ENCODE measurements around the gene JUNB. TPM values are rescaled to one million over a fixed set of nuclear protein-coding genes. Genes with fewer than 3 reads are reported as not detected.
A peak's percentile ranks its signal among the peaks of the same experiment; 100 is the strongest.

JUNB gene
- total and polyA plus RNA-seq, 7 donors, result 25.1 to 217 (median 37.4) TPM

DNA sequence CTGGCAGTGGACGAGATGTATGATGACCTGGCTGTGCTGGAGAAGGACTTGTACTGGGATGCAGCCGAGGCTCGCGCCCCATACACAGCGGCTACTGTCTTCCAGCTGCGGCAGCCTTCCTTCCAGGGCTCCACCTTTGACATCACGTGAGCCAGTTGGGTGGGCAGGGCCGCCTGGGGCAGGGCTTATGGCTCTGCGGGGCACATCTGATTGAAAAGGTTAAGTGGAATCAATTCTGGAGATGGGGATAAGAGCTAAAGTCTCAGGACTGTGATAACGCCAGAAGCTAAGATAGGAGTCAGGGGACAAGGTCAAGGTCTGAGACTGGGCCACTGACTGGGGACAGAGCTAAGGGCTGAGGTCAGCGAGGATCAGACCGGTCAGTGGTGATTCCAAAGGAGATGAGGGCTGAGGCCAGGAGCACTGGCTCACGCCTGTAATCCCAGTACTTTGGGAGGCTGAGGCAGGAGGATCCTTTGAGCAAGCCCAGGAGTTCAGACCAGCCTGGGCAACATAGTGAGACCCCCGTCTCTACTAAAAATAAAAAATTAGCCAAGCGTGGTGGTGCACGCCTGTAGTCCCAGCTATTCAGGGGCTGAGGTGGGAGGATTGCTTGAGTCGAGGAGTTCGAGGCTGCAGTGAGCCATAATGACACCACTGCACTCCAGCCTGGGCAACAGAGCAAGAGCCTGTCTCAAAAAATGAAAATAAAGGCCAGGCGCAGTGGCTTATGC lies 35.0 kb upstream of the JUNB start:
- peaks cover 0 to 17% (median 10%) of the 10 kb centered on the region in 3 donors for H3K27me3 ChIP-seq (ENCODE audit: insufficient read depth in 3 of 3, low read length in 2 of 3)
- H3K4me3 ChIP-seq, result no peak overlapping the region
- no peak for ATAC-seq
- 81 to 92% (median 91%) methylated on average over 19 of the region's 19 CpGs for WGBS, 3 donors
- no peak overlapping the region for H3K27ac ChIP-seq
- no peak for DNase-seq
- no peaks in the 10 kb centered on the region for H3K9me3 ChIP-seq
- H3K4me1 ChIP-seq, result no peaks in the 10 kb centered on the region
- TF ChIP-seq, protein P1, sequence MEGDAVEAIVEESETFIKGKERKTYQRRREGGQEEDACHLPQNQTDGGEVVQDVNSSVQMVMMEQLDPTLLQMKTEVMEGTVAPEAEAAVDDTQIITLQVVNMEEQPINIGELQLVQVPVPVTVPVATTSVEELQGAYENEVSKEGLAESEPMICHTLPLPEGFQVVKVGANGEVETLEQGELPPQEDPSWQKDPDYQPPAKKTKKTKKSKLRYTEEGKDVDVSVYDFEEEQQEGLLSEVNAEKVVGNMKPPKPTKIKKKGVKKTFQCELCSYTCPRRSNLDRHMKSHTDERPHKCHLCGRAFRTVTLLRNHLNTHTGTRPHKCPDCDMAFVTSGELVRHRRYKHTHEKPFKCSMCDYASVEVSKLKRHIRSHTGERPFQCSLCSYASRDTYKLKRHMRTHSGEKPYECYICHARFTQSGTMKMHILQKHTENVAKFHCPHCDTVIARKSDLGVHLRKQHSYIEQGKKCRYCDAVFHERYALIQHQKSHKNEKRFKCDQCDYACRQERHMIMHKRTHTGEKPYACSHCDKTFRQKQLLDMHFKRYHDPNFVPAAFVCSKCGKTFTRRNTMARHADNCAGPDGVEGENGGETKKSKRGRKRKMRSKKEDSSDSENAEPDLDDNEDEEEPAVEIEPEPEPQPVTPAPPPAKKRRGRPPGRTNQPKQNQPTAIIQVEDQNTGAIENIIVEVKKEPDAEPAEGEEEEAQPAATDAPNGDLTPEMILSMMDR (IDR thresholded peaks at IDR 0.05), result no peak
- no peaks in the 10 kb centered on the region for H3K36me3 ChIP-seq (ENCODE audit: insufficient read depth in 1 of 2, low read depth in 1 of 2)
- intact Hi-C loops (cut with DNase I), result loop anchor here in 1 of 2 donors (2.0 kb wide), 1 partner anchor 46 kb away; no protein-coding TSS in a partner anchor

DNA sequence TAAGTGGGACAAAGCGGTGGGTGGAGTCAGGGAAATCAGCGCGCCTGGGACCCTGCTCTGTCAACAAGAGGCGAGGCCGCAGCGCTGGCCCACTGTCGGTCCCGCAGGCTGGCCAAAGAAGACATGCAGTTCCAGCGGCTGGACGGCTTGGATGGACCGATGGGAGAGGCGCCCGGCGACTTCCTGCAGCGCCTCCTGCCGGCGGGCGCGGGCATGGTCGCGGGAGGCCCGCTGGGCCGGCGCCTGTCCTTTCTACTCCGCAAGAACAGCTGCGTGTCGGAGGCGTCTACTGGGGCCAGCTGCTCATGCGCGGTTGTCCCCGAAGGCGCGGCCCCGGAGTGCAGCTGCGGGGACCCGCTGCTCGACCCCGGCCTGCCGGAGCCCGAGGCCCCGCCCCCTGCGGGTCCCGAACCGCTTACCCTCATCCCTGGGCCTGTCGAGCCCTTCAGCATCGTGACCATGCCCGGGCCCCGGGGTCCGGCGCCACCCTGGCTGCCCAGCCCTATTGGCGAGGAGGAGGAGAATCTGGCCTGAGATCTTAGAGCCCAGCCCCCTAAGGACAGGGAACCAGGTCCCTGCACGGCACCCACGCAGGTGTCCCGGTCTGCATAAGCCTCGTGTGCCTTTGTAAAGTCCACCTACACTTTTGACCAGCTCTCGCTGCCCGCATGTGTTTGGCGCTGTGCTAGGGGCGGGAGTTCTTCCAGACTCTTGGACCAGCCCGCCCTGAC lies 33.6 kb upstream of the JUNB start:
- no peaks in the 10 kb centered on the region for H3K4me1 ChIP-seq
- TF ChIP-seq, protein P1 (IDR thresholded peaks at IDR 0.05), result peak; percentile 86
- WGBS, 3 donors, result 3 to 7% (median 5%) methylated on average over 40 to 60 of the region's 60 CpGs
- intact Hi-C loops (cut with DNase I), result loop anchor here in 1 of 2 donors (2.0 kb wide), 1 partner anchor 47 kb away; no protein-coding TSS in a partner anchor
- ATAC-seq (peak; percentile 82 to 91 (median 84)), DNase-seq (peak; percentile 79 to 85)
- H3K36me3 ChIP-seq (ENCODE audit: insufficient read depth in 1 of 2, low read depth in 1 of 2), result peaks cover 0 to 11% of the 10 kb centered on the region in 2 donors
- peak overlapping the region; percentile 30 for H3K27ac ChIP-seq
- no peaks in the 10 kb centered on the region for H3K9me3 ChIP-seq
- H3K27me3 ChIP-seq (ENCODE audit: insufficient read depth in 3 of 3, low read length in 2 of 3), result peaks cover 0 to 9% (median 3%) of the 10 kb centered on the region in 3 donors
- peak overlapping the region; percentile 52 for H3K4me3 ChIP-seq

DNA sequence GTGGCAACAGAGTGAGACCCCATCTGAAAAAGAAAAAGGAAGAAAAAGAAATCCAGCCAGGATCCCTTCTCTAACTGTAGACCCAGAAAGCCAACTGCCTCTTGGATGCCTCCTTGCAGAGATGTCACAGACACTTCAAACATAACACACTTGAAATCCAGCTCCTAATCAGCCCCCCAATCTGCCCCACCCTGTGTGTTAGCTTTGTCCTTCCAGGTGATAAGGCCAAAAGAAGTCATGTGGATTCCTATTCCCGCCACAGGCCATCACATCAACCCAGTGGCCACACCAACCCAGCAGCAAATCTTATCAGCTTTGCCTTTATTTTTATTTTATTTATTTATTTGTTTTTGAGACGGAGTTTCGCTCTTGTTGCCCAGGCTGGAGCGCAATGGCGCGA lies 31.6 kb upstream of the JUNB start:
- Histone ChIP-seq H3K4me1 (no peaks in the 10 kb centered on the region), H3K9me3 (no peaks in the 10 kb centered on the region), H3K36me3 (ENCODE audit: insufficient read depth in 1 of 2, low read depth in 1 of 2) (peaks cover 0 to 28% of the 10 kb centered on the region in 2 donors), H3K27me3 (ENCODE audit: insufficient read depth in 3 of 3, low read length in 2 of 3) (no peaks in the 10 kb centered on the region), H3K27ac (no peak overlapping the region), H3K4me3 (no peak overlapping the region)
- intact Hi-C loops (cut with DNase I), result loop anchor here (5.0 kb wide), 2 partner anchors 38 to 43 kb away; partner anchors contain the start of genes PRDX2 (in 1 of the 2) and THSD8 (in 1 of the 2)
- 92 to 99% (median 95%) methylated on average over 6 of the region's 6 CpGs for WGBS, 3 donors
- ATAC-seq, result no peak
- TF ChIP-seq, protein P1 (IDR thresholded peaks at IDR 0.05), result no peak
- no peak for DNase-seq

DNA sequence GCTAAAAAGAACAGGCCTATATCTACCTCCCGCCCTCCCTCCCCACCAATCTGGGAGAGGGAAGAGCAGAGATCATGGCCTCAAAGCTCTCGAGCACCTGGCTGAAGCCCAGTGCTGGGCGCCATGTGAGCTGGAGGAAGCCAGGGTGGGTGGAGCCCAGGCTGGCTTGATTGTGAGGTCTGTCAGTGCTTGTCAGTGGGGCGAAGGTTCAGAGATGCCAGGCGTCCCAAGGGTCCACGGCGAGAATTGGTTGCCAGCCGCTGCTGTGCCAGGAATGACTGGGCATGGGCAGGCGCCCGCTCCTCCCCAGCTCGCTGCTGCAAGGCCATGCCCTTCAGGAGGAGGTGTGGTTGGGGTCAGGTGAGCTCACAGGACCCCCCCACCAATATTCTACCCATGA lies 28.2 kb upstream of the JUNB start:
- peak in 3 of 4 donors; percentile 26 to 41 (median 35) for ATAC-seq
- DNase-seq, result no peak
- Histone ChIP-seq H3K27ac (peak overlapping the region; percentile 41), H3K27me3 (ENCODE audit: insufficient read depth in 3 of 3, low read length in 2 of 3) (no peaks in the 10 kb centered on the region), H3K4me1 (no peaks in the 10 kb centered on the region), H3K9me3 (no peaks in the 10 kb centered on the region), H3K36me3 (ENCODE audit: insufficient read depth in 1 of 2, low read depth in 1 of 2) (peaks cover 0 to 51% of the 10 kb centered on the region in 2 donors), H3K4me3 (no peak overlapping the region)
- intact Hi-C loops (cut with DNase I), result loop anchor here (5.0 kb wide), 2 partner anchors 34 to 39 kb away; partner anchors contain the start of genes PRDX2 (in 1 of the 2) and THSD8 (in 1 of the 2)
- WGBS, 3 donors, result 31 to 49% (median 35%) methylated on average over 11 of the region's 11 CpGs
- TF ChIP-seq, protein P1 (IDR thresholded peaks at IDR 0.05), result no peak

Data from psoas muscle (tissue), 8 donors.